HepG2 (cell line): ENCODE results near the gene ANKS3. TPM values are rescaled to one million over a fixed set of nuclear protein-coding genes. Genes with fewer than 3 reads are reported as not detected.

ENCODE experiments used
- AGO1 ChIP-seq: fragments of 200-400 bp; formaldehyde crosslinking; IDR thresholded peaks from 2 replicates; pipeline ENCODE4 v1.6.1; 2017; ENCODE audit warnings: mild to moderate bottlenecking, low read depth, low read length, moderate library complexity; ENCODE audit not compliant: poor library complexity, severe bottlenecking
- PAXIP1 ChIP-seq: sonication (generic); formaldehyde crosslinking; conservative IDR thresholded peaks from 2 replicates; pipeline ENCODE4 v1.4.0; 2020; ENCODE audit warnings: mild to moderate bottlenecking, missing genetic modification reagents, moderate library complexity
- ZBTB33 ChIP-seq: sonication (generic); formaldehyde crosslinking; IDR thresholded peaks from 2 replicates; pipeline ENCODE4 v1.4.0; 2020; ENCODE audit warnings: missing genetic modification reagents
- polyA plus RNA-seq, 8 experiments: library from polyadenylated mRNA; depleted of rRNA in 3 of 8; stranded (reverse) in 7 of 8; unstranded in 1 of 8; fragments of >200 nt; fragmentation: Illumina TruSeq in 4 of 8; extraction: Trizol in 4 of 8; gene quantifications; 2 replicates each; pipeline versions ENCODE4 v1.2.1 to v1.2.3, GENCODE V29; 2011 to 2016; ENCODE audit warnings: low read depth in 4 of 8, missing spikeins in 1 of 8, mixed read lengths in 1 of 8; ENCODE audit not compliant: insufficient read depth in 1 of 8
- total RNA-seq, 5 experiments: library from RNA; depleted of rRNA; stranded (reverse); fragments of >200 nt; fragmentation: Illumina TruSeq; extraction: Trizol; gene quantifications; 2 replicates each; pipeline ENCODE4 v1.2.3, GENCODE V29; 2016; ENCODE audit warnings: low read depth in 1 of 5
- TF ChIP-seq, protein P1 (sequence below): sonication (generic); IDR thresholded peaks from 2 replicates; pipeline ENCODE4 v1.6.1; 2016; ENCODE audit warnings: low read depth, borderline replicate concordance
- TF ChIP-seq, protein P2 (sequence below): sonication (generic); formaldehyde crosslinking; IDR thresholded peaks from 2 replicates; pipeline ENCODE4 v1.5.1; 2020; ENCODE audit warnings: mild to moderate bottlenecking, missing genetic modification reagents, moderate library complexity

ANKS3 gene
- total and polyA plus RNA-seq, 2 of the 13 experiments (the other 11 are each of a cell fraction or from before 2014, with no cell fraction given): 11.4 to 15.9 TPM

DNA sequence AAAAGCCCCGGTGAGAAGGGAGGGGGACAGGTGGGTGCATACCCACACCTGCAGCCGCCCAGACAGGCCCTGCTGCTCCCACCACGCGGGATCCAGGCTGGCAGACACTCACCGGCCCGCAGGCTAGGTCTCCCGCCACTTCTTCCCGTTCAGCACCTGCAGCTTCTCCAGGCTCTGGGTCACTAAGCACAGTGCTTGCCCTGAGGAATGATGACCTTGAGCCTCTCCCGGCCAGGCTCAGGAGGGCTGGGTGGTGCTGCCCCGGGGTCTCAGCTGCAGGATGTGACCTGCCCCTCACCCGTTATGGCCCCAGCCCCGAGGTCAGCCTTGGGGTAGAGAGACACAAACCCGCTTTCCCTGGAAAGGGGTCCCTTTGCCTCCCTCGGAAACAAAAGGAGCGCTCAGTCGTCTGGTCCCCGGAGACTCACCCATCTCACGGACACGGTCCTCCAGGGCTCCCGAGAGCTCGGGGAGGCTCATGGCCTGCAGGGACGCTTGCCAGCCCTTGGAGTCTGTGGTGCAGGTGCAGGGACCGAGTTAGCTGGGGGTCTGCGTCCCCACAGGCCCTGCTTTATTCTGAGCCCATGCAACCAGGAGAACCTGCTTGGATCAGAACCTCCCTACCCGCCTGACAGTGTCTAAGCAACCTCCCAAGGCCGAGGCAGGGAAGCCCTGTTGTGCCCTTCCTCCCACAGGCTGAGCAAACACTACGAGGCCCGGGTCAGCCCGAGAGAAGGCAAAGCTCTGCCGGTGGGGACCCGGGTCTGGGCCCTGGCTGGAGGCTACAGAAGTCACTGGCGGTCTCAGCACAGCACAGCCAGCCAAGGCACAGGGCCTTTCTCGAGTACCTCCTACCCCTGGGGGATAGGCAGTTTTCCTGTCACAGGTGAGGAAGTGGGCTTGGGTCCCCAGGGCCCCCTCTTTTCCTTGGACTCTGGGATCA lies 36.9 kb downstream of the ANKS3 start (continued):
- TF ChIP-seq, protein P1, sequence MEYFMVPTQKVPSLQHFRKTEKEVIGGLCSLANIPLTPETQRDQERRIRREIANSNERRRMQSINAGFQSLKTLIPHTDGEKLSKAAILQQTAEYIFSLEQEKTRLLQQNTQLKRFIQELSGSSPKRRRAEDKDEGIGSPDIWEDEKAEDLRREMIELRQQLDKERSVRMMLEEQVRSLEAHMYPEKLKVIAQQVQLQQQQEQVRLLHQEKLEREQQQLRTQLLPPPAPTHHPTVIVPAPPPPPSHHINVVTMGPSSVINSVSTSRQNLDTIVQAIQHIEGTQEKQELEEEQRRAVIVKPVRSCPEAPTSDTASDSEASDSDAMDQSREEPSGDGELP: no peak
- TF ChIP-seq, protein P2, sequence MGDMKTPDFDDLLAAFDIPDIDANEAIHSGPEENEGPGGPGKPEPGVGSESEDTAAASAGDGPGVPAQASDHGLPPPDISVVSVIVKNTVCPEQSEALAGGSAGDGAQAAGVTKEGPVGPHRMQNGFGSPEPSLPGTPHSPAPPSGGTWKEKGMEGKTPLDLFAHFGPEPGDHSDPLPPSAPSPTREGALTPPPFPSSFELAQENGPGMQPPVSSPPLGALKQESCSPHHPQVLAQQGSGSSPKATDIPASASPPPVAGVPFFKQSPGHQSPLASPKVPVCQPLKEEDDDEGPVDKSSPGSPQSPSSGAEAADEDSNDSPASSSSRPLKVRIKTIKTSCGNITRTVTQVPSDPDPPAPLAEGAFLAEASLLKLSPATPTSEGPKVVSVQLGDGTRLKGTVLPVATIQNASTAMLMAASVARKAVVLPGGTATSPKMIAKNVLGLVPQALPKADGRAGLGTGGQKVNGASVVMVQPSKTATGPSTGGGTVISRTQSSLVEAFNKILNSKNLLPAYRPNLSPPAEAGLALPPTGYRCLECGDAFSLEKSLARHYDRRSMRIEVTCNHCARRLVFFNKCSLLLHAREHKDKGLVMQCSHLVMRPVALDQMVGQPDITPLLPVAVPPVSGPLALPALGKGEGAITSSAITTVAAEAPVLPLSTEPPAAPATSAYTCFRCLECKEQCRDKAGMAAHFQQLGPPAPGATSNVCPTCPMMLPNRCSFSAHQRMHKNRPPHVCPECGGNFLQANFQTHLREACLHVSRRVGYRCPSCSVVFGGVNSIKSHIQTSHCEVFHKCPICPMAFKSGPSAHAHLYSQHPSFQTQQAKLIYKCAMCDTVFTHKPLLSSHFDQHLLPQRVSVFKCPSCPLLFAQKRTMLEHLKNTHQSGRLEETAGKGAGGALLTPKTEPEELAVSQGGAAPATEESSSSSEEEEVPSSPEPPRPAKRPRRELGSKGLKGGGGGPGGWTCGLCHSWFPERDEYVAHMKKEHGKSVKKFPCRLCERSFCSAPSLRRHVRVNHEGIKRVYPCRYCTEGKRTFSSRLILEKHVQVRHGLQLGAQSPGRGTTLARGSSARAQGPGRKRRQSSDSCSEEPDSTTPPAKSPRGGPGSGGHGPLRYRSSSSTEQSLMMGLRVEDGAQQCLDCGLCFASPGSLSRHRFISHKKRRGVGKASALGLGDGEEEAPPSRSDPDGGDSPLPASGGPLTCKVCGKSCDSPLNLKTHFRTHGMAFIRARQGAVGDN (CRISPR knock-in tag): peak; percentile 55; the same call in 1 of the 2 replicates
- TF ChIP-seq PAXIP1 (CRISPR knock-in tag) (0 out of 2 replicates have a peak, but pooled peaks have one; percentile 15), ZBTB33 (peak; percentile 44; the same call in 1 of the 2 replicates), AGO1 (peak; percentile 13)
